Right atrium auricular region (tissue), 2 donors: ENCODE measurements around the gene MLNR. TPM values are rescaled to one million over a fixed set of nuclear protein-coding genes. Genes with fewer than 3 reads are reported as not detected.

Experiments used
- DNase-seq: peaks from one replicate; pipeline ENCODE4 v3.0.0-alpha.2; 2019; ENCODE audit warnings: low spot score
- H3K27ac ChIP-seq, 2 donors: fragments of 200-600 bp; sonication (generic); 1 replicate in 1 of 2; 2 replicates in 1 of 2; pipeline ENCODE4 v1.5.1; 2016 to 2019
- H3K27me3 ChIP-seq, 2 donors: fragments of 200-600 bp; sonication (generic); one replicate each; pipeline versions ENCODE4 v1.5.1 to v1.6.0; 2017 to 2019
- H3K36me3 ChIP-seq: fragments of 200-600 bp; sonication (generic); one replicate; pipeline ENCODE4 v1.5.1; 2016
- H3K4me1 ChIP-seq, 2 donors: fragments of 200-600 bp; sonication (generic); one replicate each; pipeline versions ENCODE4 v1.5.1 to v1.6.0; 2017 to 2019
- H3K4me3 ChIP-seq, 2 donors: fragments of 200-600 bp; sonication (generic); 1 replicate in 1 of 2; 2 replicates in 1 of 2; pipeline ENCODE4 v1.5.1; 2017 to 2019; ENCODE audit warnings: mild to moderate bottlenecking in 1 of 2, moderate library complexity in 1 of 2
- H3K9me3 ChIP-seq, 2 donors: fragments of 200-600 bp; sonication (generic); one replicate each; pipeline ENCODE4 v1.5.1; 2019
- total RNA-seq, 2 donors: library from RNA; depleted of rRNA; stranded (reverse); fragments of >200 nt; gene quantifications; one replicate each; pipeline ENCODE4 v1.1.0, GENCODE V29; 2016
- TF ChIP-seq, protein P1 (sequence below), 2 donors: fragments of 200-600 bp; sonication (generic); IDR thresholded peaks; one replicate each; pipeline ENCODE4 v1.5.1; 2019; ENCODE audit warnings: antibody characterized with exemption in 2 of 2

The MLNR gene
- total RNA-seq, 2 donors from 2014 or later: not detected

DNA sequence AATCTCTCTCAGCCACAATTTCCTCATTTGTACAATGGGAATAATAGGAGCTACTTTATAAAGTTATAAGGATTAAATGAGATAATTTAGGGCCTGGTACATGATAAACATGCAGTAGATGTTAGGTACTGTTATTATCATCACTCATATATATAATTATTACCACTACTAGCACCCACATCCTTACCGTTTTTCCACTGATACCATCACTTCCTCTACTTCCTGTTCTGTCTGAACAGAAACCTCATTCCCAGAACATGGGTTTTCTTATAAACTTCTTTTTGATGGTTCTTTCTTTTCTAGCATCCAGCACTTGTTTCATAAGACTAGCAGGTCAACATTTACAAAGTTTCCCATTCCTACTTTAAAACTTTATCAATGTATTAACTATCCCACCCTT, 33.9 kb downstream of the MLNR start:
- Histone ChIP-seq H3K9me3 (no peaks in the 10 kb centered on the region), H3K27ac (no peak overlapping the region), H3K4me3 (no peak overlapping the region), H3K4me1 (peaks cover 0 to 7% of the 10 kb centered on the region in 2 donors), H3K27me3 (no peaks in the 10 kb centered on the region), H3K36me3 (peaks cover 9% of the 10 kb centered on the region)
- no peak for DNase-seq
- TF ChIP-seq, protein P1, sequence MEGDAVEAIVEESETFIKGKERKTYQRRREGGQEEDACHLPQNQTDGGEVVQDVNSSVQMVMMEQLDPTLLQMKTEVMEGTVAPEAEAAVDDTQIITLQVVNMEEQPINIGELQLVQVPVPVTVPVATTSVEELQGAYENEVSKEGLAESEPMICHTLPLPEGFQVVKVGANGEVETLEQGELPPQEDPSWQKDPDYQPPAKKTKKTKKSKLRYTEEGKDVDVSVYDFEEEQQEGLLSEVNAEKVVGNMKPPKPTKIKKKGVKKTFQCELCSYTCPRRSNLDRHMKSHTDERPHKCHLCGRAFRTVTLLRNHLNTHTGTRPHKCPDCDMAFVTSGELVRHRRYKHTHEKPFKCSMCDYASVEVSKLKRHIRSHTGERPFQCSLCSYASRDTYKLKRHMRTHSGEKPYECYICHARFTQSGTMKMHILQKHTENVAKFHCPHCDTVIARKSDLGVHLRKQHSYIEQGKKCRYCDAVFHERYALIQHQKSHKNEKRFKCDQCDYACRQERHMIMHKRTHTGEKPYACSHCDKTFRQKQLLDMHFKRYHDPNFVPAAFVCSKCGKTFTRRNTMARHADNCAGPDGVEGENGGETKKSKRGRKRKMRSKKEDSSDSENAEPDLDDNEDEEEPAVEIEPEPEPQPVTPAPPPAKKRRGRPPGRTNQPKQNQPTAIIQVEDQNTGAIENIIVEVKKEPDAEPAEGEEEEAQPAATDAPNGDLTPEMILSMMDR (IDR thresholded peaks at IDR 0.05): no peak

GRCh38 chr13:49256841-49257240, 36.7 kb downstream of the MLNR start:
- no peak for DNase-seq
- no peaks in the 10 kb centered on the region for H3K27me3 ChIP-seq
- no peak overlapping the region for H3K27ac ChIP-seq
- H3K4me3 ChIP-seq: no peak overlapping the region
- peaks cover 36% of the 10 kb centered on the region for H3K36me3 ChIP-seq
- H3K4me1 ChIP-seq: no peaks in the 10 kb centered on the region
- TF ChIP-seq, protein P1 (IDR thresholded peaks at IDR 0.05): no peak
- no peaks in the 10 kb centered on the region for H3K9me3 ChIP-seq

GRCh38 chr13:49258089-49258796, 38.1 kb downstream of the MLNR start:
- DNase-seq: no peak
- Histone ChIP-seq H3K27me3 (no peaks in the 10 kb centered on the region), H3K4me3 (no peak overlapping the region), H3K36me3 (peaks cover 48% of the 10 kb centered on the region), H3K9me3 (no peaks in the 10 kb centered on the region), H3K27ac (no peak overlapping the region), H3K4me1 (no peaks in the 10 kb centered on the region)
- TF ChIP-seq, protein P1 (IDR thresholded peaks at IDR 0.05): no peak

GRCh38 chr13:49259586-49259985, 39.4 kb downstream of the MLNR start:
- Histone ChIP-seq H3K9me3 (no peaks in the 10 kb centered on the region), H3K36me3 (peaks cover 52% of the 10 kb centered on the region), H3K4me3 (no peak overlapping the region), H3K27me3 (no peaks in the 10 kb centered on the region), H3K27ac (no peak overlapping the region), H3K4me1 (no peaks in the 10 kb centered on the region)
- TF ChIP-seq, protein P1 (IDR thresholded peaks at IDR 0.05): no peak
- DNase-seq: no peak

DNA sequence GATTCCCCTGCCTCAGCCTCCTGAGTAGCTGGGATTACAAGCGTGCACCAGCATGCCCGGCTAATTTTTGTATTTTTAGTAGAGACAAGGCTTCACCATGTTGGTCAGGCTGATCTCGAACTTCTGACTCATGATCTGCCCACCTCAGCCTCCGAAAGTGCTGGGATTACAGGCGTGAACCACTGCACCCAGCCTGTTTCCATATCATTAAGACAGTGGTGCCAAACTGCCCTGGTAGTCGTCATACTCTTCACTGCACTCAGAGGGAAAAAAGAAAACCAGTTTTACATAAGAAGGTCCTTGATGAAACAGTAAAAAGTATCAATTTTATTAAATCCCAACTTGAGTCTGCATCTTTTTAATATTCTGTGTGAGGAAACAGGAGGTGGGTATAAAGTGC, 42.5 kb downstream of the MLNR start:
- DNase-seq: no peak
- no peaks in the 10 kb centered on the region for H3K27me3 ChIP-seq
- H3K9me3 ChIP-seq: no peaks in the 10 kb centered on the region
- H3K4me1 ChIP-seq: no peaks in the 10 kb centered on the region
- no peak overlapping the region for H3K27ac ChIP-seq
- TF ChIP-seq, protein P1 (IDR thresholded peaks at IDR 0.05): no peak
- peaks cover 46% of the 10 kb centered on the region for H3K36me3 ChIP-seq
- no peak overlapping the region for H3K4me3 ChIP-seq

DNA sequence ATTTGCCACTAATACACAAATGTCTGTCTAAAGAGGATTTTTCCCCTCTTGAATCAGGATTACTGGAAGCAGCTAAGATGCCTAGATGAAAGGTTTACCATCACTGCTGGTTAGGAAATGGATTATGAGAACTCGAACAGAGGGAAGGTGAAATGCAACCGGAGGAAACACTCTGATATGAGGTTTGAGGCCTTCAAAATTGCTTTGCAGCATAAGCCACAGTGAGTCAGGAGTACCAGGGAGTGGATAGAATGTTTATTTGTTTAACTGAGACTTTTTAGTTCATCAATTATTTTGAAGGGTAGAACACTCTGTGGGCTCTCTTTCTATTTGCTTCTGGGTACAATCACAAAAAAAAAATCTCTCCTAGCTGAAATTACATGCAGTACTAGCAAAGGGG, 45.7 kb downstream of the MLNR start:
- Histone ChIP-seq H3K9me3 (no peaks in the 10 kb centered on the region), H3K27me3 (no peaks in the 10 kb centered on the region), H3K27ac (no peak overlapping the region), H3K4me3 (no peak overlapping the region), H3K4me1 (no peaks in the 10 kb centered on the region), H3K36me3 (peaks cover 37% of the 10 kb centered on the region)
- TF ChIP-seq, protein P1 (IDR thresholded peaks at IDR 0.05): no peak
- no peak for DNase-seq
